ENCODE results near the gene OPN3.

Gene OPN3

DNA sequence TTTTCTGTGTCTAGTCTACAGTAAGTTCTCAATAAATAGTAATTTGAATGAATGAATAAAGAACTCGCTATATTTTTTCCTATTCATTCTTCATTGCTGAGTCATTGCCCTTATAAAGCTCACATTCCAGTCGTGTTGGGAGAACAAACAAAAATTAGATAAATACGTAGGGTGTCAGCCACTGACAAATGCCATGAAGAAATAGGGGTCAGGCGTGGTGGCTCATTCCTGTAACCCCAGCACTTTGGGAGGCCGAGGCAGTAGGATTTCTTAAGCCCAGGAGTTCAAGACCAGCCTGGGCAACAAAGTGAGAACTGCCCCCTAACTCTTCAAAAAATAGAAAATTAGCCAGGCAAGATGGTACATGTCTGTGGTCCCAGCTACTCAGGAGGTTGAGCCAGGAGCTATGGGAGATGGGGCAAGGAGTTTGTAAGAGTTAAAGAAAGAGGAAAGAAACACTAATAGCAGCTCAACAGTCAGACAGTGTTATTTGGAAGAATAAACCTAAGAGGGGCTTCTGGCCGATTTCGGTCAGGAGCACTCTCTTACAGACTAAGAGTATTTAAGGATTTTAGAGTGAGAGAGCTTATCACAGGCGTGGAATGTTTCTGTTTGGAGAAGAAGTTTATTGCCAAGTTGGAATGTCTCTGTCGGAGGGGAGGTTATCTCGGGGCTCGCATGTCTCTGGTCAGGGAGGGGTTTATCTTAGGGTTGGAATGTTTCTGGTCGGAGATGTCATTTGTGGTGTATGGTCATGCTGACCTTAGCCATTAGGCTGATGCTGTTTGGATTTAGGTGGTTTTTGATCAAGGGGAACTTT, 1.8 kb upstream of the OPN3 start:
- POLR2A ChIA-PET (ENCODE audit: low non-redundant PET), result no interaction called here
- no peak overlapping the region for H3K27ac ChIP-seq
- TF ChIP-seq, protein P1, sequence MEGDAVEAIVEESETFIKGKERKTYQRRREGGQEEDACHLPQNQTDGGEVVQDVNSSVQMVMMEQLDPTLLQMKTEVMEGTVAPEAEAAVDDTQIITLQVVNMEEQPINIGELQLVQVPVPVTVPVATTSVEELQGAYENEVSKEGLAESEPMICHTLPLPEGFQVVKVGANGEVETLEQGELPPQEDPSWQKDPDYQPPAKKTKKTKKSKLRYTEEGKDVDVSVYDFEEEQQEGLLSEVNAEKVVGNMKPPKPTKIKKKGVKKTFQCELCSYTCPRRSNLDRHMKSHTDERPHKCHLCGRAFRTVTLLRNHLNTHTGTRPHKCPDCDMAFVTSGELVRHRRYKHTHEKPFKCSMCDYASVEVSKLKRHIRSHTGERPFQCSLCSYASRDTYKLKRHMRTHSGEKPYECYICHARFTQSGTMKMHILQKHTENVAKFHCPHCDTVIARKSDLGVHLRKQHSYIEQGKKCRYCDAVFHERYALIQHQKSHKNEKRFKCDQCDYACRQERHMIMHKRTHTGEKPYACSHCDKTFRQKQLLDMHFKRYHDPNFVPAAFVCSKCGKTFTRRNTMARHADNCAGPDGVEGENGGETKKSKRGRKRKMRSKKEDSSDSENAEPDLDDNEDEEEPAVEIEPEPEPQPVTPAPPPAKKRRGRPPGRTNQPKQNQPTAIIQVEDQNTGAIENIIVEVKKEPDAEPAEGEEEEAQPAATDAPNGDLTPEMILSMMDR (conservative IDR thresholded peaks at IDR 0.05; ENCODE audit: low read depth), result no peak
- CTCF ChIA-PET, result no interaction called here
- peak; percentile 64 for DNase-seq (ENCODE audit: low spot score)

DNA sequence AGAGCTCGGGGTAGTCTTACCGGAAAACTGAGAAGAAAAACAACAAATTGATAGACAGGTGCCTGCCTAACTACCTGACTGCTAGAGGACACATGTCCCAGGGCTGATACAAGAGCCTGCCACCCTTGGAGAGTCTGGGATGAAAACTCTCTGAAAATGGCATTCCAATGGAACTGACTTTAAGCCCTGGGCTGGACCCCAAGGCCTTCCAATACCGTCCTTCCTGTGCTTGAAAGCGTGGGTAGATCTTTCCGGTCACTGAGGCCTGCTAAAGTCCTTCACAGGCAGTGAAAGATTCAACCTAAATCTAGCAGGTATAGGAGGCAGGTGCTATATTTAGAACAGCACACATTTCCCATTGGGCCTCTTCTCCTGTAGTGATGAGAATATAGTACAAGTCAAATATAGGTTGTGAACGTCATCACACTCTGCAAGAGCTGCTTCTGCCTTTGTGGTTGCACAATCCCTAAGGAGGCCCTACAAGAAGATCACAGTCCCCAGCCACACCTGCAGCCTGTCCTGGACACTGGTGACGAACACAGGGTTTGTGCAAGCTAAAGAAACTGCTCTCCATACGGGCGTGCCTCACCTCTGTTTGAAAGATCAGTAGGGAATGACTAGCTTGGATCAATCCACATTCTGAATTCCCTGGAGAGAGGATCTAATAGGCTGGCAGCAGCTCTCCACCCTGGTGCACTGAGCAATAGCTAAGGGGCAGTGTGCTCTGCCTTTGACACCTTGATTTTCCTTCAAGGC, 876 bp upstream of the OPN3 start:
- ChIA-PET CTCF (interaction anchor here (0.6 kb wide), 1 partner anchor 104 kb away, joined by 3 read pairs; no protein-coding TSS in a partner anchor), POLR2A (ENCODE audit: low non-redundant PET) (interaction anchor here (0.5 to 1.0 kb wide), 2 partner anchors 48 to 197 kb away, joined by 3 read pairs; no protein-coding TSS in a partner anchor)
- TF ChIP-seq, protein P1 (conservative IDR thresholded peaks at IDR 0.05; ENCODE audit: low read depth), result no peak
- DNase-seq (ENCODE audit: low spot score), result no peak
- peak overlapping the region; percentile 84 for H3K27ac ChIP-seq

DNA sequence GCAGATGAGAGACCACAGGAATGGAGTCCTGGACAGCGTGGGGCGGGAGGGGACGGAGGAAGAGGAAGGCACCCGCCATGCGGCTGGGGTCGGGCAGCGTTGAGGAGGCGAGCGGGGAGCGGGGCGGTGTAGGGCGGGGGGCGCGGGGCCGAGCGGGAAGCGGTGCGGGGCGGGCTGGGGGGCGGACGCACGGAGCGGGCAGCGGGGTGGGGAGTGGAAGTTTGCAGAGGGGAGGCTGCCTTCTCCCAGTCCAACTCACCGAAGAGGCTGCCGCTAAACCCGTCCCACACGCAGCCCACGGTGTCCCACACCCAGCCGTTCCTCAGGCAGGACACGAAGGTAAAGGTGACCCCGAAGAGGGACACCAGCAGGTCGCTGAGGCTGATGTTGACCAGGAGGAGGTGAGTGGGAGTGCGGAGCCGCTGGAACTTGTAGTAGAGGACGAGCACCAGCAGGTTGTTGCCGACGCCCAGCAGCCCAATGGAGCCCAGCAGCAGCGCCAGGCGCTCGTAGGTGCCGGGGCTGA, 483 bp downstream of the OPN3 start:
- TF ChIP-seq, protein P1 (conservative IDR thresholded peaks at IDR 0.05; ENCODE audit: low read depth), result no peak
- no peak for DNase-seq (ENCODE audit: low spot score)
- POLR2A ChIA-PET (ENCODE audit: low non-redundant PET), result interaction anchor here (0.6 to 1.0 kb wide), 2 partner anchors 28 to 49 kb away, joined by 3 to 7 read pairs; no protein-coding TSS in a partner anchor
- peak overlapping the region; percentile 84 for H3K27ac ChIP-seq
- CTCF ChIA-PET, result no interaction called here

DNA sequence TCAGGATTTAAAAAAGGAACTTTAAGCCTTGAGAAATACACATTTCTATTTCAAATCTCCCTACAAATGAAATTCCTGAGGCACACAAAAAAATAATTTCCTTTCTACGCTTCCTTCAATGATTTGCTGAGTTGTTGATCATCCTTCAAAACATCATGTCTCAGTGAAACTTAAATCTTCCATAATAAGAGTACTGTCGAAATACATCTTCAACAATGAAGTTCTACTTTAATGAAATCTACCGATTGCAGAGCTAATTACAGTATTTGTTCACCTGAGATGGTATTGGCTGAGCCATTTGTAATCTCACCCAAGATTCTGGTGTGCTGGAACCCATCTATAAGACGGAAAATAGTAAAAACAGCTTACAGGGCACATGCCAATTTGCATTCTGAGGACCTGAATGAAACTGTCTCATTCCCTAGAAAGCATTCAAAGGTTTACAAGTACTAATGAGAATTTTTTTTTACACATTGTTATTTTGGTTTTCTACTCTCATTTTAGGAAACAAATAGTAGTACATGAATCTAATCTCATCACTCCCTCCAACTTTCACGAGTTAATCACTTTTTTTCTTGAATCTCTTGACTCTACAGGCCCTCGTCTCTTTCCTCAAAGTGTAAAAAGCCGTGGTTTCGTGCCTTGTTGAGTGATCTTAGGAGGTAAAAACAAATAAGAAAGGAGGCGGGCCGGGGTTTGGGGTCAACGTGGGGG, 1.1 kb downstream of the OPN3 start:
- peak overlapping the region; percentile 84 for H3K27ac ChIP-seq
- CTCF ChIA-PET, result no interaction called here
- TF ChIP-seq, protein P1 (conservative IDR thresholded peaks at IDR 0.05; ENCODE audit: low read depth), result no peak
- POLR2A ChIA-PET (ENCODE audit: low non-redundant PET), result no interaction called here
- no peak for DNase-seq (ENCODE audit: low spot score)

DNA sequence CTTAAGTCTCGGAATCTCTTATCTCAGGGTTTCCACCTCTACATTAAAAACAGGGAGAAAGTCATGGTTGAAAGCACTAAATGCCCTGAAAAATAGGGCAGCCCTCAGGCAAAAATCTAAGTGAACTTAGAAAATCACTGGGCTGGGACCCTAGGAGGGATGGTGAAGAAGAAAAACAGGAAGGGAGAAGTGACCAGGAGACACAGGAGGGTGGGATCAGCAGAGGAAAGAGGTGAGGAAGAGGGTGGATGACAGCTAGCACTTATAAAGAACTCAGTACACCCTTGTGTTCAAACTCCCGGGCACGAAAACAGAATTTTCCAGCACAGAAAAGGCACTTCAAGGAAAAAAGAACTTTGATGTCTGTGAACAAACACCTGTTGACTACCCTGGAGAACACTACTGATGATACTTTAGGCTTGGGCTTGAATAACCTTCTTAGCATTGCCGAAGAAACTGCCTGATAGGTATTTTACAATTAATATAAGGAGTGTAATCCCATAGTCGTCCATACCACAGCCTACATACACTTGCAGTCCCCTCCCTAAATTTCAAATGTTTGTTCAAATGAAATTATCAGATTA, 2.0 kb downstream of the OPN3 start:
- ChIA-PET CTCF (no interaction called here), POLR2A (ENCODE audit: low non-redundant PET) (no interaction called here)
- TF ChIP-seq, protein P1 (conservative IDR thresholded peaks at IDR 0.05; ENCODE audit: low read depth), result no peak
- DNase-seq (ENCODE audit: low spot score), result no peak
- H3K27ac ChIP-seq, result no peak overlapping the region

DNA sequence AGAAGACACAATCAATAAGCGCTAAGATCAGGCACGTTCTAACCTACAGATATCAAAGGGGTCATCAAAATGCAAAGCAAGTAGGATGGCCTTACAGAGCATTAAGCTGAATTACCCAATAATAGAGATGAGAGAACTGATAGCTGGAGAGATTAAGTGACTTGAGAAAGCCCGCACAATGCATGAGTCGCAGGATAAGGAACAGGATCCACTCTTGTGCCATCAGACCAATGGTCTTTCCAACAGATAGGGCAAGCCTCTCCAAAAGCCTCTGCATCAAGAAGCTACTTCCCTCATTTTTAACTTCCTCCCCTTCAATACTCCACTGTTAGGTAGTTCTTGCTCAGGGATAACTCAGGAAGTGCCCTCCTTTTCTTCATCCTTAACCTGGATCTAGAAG, 2.6 kb downstream of the OPN3 start:
- TF ChIP-seq, protein P1 (conservative IDR thresholded peaks at IDR 0.05; ENCODE audit: low read depth), result no peak
- ChIA-PET POLR2A (ENCODE audit: low non-redundant PET) (no interaction called here), CTCF (no interaction called here)
- no peak for DNase-seq (ENCODE audit: low spot score)
- H3K27ac ChIP-seq, result no peak overlapping the region
